ENCODE measurements around the gene STN1.

STN1 gene

DNA sequence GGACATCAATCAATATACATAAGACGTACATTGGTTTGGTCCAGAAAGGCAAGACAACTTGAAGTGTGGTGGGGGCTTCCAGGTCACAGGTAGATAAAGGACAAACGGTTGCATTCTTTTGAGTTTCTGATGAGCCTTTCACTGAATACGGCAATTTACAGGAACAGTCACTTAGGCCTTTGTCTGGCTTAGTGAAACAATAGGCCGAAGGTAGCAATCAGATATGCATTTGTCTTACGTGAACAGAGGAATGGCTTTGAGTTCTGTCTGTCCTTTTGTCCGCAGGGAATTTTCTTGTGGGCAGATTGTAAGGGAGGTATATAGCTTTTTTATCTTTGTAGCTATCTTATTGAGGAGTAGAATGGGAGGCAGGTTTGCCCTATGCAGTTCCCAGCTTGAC is 10.8 kb upstream of the STN1 start:
- DNase-seq = no peak

DNA sequence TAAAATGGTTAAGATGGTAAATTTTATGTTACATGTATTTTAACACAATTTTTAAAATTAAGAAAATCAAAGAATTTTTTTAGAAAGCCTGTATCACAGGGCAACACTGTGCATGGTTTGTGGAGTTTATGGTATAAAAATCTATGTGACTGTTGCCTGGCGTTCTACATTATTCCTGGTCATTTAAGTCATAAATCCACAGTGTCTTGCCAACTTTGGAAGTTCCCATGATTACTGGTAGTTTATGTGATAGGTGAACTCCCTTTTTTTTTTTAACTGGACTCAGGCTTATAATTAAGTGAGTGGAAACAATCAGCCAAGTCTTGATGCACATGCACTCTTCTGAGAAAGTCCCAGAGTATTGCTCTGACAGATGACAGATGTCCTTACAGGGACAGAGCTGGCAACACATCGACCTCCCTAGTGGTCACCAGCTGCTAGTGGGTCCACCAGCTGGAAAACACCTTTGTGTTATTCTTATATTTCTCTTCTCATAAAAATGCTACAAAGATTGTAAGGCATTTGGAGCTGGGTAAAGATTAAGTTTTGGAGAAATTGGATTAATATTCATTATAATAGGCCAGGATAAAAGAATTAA is 8.8 kb upstream of the STN1 start:
- DNase-seq = no peak

DNA sequence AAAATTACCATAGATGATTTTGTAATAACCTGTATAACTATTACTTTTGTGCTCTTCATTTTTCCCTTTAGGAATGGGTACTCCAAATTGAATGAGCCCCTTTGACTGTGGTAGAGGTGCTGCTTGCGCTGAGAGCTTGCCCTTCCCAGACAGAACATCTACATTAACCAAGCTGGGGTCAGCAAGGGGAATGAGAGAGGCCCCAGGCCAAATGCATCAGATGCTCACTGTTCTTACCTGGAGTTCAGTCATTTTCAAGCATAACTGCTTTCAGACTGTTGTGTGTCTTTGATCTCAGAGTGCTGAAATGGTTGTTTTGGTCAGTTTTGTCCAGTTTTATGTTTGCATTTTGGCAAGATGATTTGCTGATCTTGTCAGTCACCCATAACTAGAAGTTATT is 7.6 kb upstream of the STN1 start:
- DNase-seq = no peak

DNA sequence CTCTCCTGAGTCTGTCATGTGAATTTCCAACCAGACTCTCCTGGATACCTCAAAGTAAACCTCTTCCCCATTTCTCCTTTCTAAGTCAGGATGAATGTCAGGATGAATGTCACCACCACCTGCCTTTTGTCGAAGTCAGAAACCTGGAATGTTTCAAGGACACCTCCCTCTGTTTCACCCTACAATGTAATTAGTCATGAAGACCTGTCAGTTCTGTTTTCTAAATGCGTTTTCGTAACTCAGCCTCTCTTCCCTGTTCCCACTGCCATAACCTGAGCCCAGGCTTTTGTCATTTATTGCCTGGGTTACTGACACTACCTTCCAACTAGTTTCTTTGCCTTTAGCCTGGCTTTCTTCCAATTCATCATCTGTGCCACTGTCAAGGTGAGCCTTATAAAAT is 5.5 kb upstream of the STN1 start:
- no peak for DNase-seq

DNA sequence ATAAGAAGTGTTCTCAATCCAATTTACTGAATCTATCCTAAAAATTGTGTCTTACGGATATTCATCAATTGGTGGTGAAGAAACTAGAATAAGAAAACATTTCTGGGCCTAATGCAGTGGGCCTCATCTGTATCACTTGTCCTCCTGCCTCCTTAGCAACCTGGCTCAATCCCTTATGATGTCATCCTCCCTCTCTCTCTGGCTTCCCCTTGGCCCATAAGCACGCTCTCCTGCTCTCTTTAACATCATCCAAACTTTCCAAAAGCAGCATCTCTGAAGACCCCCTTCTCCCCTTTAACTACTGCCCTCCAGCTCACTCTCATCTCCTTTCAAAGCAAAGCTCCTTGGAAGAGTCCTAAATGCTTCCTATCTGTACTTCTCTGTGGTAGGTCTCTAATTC is 4.7 kb upstream of the STN1 start:
- no peak for DNase-seq

DNA sequence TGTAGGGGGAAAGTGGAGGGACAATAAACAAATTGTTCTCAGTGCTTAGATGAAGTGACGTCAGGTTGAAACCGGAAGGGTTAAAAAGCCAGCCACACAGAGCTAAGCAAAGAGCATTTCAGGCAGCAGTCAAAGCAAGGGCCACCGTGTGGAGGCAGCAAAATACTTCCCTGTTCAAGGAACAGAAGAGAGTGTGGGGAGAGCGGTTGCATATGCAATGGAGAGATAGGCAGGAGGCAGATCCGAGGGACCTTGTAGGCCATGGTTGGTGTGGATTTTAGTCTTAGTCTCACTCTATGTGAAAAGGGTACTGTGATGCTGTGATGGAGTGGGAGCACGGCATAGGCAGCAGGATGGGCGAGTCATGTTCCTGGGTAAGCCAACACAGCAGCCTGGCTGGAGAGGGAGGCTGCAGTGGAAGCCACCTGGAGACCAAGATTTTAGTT is 3.8 kb upstream of the STN1 start:
- DNase-seq = no peak

DNA sequence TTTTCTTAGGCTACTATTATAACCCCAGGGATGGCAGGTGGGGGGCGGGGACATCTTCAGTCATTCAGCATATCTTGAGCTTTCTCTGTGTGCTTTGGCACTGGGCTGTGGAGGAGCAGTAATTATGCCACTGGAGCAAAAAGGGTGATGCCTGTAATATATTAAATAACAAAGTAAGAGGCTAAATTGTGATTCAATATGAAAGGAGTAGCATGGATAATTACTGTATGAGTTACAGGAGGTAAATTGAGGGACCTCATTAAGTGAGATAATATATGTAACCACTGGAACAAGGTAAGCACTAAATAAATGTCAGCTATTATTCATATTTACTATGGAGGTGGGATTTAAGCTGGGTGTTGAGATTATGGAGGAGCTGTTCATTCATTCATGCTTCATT is 3.3 kb upstream of the STN1 start:
- no peak for DNase-seq

DNA sequence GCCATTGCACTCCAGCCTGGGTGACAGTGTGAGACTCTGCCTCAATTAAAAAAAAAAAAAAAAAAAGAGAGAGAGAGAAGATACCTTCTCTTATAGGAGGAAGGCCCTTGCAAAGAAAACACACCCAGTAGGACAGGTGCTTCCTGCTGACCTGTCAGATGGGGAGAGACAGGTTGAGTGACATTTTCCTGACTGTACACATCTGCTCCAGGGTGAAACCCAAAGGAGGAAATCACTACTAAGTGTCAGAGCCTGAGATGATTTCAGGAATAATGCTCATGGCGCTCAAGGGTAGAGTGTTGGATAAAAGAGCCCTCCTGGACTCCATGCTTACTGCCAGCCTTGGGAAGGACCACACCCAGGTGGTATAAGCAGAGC is 1.7 kb upstream of the STN1 start:
- DNase-seq = no peak

DNA sequence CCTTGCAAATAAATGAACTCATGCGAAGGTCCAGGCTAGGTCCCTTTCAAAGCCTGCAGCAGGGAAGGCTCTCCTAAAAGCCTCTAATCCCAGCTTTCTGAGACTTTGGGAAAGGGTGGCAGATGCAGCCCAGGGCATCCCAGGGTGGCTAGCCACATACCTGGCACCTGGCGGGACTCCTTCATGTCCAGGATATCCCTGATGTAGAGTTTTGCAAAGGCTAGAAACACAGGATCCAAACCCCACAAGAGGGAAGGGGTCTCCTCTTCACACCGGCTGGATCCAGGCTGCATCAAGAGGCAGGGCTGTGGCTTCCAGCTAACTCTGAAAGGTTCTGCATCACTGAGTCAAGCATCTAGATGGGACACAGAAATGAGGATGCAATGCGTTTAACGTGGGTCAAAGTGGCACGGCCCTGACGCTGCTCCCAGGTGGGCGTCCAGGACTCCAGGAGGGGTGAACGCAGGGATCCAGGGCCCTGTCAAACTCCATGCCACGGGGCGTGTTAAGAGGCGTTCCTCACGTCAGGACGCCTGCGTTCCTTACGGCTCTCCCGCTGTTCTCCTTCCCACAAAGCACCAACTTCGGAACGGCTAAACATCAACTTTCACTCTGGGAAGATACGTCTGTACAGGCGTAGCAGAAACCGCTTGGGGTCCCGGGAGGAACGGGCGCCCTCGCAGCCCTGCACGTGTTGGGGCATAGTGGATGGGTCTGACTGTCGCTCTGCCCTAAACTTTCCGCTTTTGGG is 507 bp downstream of the STN1 start:
- no peak for DNase-seq

DNA sequence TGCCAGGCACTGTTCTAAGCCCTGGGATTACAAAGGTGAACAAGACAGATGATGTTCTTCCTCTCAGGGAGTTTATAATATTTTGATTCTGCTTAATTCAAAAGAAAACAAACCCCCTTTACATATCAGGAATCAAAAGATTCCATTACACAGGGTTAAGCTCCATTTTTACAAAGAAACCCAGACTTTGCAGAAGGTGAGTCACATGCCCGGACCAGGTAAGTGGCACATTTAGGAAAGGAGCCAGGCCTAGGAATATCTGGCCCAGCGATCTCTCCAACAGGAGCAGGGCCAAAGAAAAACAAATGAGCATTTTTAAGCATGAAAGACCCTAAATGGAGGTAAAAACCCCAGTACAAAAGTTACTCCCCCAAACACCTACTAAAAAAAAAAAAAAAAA is 1.1 kb downstream of the STN1 start:
- no peak for DNase-seq

DNA sequence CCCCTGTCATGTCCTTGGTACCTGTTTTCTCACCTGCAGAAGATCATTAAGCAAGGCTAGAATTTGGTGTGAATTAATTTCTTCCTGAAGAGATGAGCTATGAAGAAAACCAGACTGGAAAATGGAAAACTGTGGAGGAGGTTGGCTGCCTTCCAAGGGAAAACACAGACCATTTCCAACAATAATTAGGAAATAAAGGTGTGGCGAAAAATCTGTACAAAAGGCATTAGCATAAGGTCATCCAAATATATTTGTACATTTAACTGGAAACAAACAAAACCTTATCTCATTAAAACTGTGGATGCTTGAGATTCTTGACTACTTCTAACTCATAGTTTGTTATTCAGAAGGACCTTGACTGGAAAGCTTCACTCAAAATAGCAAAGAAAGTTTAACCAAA is 1.7 kb downstream of the STN1 start:
- DNase-seq = no peak

DNA sequence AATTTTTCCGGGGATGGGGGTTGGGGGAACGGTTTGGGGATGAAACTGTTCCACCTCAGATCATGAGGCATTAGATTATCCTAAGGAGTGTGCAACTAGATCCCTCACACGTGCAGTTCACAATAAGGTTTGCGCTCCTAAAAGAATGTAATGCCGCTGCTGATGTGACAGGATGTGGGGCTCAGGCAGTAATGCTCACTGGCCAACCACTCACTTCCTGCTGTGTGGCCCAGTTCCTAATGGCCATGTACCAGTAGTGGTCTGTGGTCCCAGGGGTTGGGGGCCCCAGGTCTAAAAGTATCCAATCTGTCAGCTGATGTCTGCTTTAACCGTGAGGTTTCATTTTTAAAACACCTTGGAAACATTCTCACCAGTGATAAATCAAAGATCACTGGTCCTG is 2.2 kb downstream of the STN1 start:
- no peak for DNase-seq

DNA sequence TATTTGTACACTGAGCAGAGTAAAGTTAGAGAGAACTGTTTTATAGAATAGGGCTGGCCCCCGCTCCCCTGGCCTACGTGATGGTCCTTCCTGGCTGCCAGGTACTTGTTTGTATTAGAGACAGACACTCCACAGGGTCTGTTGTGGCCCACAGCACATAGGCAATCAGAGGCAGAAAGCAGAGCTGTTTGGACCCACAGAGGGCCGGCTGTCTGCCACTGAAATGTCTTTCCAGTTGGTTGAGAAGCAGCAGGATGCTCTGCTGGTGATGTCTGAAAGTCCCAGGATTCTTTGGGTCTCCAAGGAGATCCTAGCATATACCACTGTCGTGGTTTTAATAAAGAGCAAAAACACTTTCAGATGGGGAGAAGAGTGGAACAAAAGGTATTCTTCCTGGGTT is 5.2 kb downstream of the STN1 start:
- no peak for DNase-seq

DNA sequence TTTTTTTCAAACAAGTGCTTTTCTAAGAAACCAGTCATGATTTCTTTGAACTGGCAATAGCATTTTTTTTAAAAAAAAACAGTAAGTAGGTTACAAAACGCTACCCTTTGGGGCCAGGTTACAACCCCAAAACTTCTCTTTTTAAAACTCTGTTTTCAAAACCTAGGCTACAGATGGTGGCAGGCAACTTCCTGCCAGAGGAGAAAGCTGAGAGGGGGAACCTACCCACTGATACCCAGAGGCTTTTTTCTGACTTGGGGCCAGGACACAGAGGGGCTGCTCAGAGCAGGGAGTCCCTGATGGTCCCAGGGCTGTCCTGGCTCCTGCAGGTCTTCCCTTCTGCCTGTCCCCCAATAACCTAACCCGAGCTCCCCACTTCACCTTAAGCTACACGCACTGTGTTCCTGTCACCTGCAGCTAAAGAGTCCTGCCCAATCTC is 6.9 kb downstream of the STN1 start:
- DNase-seq = no peak

DNA sequence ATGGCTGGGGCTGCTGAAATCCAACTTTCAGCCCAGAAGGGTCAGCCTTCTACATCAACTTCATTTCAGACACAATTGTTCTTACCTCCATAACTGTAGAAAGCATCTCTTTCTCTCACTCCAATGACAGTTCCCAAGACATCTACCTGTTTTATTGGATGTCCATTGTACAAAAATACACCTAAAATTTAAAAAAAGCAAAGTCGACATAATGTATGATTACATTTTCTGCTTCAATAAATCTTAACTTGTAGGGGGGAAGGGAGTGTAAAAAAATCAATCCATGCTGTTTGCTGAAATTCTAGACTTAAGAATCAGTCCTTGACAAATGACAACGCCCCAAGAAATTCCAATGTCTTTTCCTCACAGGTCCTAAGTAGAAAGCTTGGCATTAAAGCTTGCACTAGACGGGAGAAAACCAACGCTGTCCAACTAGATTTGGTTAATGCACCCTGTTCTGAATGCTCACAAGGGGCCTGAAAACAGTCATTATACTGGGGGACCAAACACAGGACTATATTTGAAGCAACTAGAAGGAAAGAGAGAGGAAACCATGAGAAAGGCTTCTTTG is 7.5 kb downstream of the STN1 start:
- no peak for DNase-seq

DNA sequence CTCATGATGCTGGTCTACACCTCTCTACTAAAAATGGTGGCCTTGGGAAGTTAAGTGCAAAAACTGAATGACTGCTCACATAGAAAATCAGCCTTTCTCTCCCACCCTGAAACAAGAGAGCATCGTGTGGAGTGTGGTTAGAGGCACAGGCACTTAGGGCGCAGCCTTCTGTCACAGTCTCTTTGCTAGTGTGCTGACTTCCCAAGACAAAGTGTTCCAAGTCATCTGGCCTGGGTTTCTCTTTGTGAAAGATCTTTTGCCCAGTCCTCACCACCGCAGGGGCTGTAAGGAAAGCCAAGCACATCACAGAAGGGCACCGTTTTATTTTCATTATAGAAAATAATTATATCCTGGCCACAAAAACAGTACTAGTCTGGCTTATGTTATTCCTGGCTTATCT is 12.5 kb downstream of the STN1 start:
- no peak for DNase-seq

DNA sequence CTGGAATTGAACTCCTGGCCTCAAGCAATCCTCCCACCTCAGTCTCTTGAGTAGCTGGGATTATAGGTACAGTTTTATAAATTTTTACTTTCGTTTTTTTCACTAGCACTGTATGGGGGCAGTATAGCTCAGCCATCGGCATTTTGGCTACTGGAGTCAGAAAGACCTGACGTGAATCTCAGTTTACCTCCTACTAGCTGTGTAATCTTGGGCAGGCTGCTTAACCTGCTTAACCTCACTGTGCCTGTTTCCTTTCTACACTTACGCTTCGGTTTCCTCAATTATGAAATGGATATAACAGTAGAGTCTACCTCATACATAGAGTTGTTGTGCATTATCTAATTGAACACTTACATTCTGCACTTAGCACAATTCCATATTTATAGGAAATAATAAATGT is 16.7 kb downstream of the STN1 start:
- DNase-seq = no peak

DNA sequence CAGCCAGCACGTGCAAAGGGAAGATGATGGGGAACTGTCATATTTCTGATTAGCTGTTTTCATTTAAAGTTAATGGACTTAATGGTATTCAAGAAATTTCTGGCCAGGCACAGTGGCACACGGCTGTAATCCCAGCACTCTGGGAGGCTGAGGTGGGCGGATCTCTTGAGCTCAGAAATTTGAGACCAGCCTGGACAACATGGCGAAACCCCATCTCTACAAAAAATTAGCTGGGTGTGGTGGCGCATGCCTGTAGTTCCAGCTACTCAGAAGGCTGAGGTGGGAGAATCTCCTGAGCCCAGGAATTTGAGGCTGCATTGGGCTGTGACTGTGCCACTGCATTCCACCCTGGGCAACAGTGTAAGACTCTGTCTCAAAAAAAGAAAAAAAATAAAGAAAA is 18.7 kb downstream of the STN1 start:
- no peak for DNase-seq

DNA sequence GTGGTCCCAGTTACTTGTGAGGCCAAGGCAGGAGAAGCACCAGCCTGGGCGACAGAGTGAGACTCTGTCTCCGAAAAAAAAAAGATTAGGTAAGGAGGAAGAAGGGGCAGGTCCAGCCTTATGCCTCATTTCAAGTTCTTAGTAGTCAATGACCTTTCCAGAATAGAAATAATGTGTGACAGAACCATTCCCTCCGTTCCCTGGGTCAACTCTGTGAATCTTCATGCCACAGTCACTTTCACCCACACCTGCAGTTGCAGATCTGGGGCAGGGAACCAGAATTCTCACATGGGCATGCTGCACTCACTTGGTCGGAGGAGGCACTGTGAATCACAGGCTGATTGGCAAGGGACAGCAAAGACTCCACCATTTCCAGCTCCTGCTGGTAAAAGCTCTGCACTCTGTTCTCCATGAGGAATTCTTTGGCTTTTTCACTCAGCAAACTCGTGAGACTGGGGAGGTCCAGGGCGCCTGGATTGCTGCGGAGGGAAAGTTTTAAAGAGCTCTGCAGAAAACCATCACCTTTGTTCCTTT is 20.7 kb downstream of the STN1 start:
- DNase-seq = no peak

DNA sequence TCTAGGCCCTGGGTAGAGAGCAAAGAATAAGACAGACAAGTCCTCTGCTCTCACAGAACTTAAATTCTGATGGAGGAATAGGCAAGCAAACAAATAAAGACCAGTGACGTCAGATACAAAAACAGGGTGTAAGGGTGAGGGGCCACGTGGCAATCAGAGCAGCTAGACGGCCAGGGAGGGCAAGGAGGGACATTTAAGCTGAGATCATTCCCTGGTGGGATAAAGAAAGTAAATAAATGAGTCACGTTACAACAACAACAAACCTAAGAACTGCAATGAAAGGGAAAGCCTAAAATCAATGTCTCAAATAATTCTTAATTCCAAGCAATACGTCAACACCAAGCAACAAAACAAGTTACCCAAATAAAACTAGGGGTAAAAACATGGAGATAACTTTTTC is 21.8 kb downstream of the STN1 start:
- DNase-seq = no peak

DNA sequence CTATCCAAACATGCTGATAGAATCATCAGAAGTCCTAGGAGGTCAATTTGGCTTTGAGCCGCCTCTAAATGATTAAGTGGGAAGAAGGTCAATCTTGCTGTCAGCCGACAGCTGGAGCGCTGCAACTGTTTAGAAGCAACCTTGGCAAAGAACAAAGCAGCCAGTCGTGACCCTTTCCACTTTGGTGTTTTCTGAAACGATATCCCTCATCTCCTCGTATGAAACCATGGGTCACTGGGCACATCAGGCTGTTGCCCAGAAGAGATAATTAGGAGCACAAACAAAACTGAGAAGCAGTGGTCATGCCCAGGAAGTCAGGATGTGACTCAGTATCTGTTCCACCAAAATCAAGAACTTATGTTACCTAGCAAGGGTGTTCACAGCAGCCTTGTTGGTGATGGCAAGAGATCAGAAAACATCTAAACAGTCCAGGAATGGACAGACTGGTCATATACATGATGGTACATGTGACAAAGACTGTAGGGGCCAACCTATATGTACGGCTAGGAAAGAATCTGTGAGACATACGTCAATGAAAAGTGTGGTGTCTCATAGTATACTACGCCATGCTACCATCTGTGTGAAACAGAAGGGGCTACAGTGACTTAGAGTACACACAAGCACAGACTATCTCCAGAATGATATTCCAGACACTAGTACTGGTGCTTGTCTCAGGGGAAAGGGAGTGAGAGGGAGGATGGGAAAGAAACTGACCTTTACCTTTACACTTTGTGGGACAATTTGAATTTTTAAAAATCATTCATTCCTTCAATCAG is 22.4 kb downstream of the STN1 start:
- DNase-seq = no peak

DNA sequence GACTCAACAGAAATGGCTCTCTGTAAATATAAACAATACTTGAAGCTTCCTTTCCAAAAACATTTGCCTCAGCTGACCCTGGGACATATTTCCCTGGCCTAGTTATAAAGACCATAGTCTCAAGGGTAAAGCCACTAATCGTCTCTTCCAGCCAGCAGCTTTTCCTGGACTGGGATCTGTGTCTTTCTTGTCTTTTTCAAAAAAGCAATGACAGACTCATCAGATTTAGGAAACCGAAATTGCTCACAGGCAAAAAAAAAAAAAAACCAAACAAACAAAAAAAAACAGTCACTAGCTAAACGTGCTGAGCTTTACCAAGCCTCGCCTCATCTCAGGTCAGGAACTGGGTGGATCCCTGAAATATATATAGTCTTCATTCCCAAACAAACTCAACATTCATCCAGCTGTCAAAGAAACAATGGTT is 23.5 kb downstream of the STN1 start:
- no peak for DNase-seq

DNA sequence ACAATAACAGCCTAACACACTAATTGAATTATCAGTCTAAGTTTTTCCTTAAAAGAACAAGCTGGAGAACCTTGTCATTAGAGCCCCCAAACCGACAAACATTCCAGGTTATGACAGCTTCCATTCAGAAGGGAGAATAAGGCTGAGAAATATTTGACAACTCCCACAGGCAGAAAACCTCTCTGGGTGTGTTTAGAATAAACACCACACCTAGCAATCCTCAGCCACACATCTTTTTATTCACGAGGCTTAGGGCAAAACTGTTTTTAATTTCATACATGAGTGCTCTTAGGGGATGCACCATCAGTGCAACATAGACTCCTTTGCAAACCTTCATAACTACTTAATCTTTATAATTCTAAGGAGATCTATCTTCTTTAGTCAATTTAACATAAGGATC is 24.2 kb downstream of the STN1 start:
- DNase-seq = no peak

DNA sequence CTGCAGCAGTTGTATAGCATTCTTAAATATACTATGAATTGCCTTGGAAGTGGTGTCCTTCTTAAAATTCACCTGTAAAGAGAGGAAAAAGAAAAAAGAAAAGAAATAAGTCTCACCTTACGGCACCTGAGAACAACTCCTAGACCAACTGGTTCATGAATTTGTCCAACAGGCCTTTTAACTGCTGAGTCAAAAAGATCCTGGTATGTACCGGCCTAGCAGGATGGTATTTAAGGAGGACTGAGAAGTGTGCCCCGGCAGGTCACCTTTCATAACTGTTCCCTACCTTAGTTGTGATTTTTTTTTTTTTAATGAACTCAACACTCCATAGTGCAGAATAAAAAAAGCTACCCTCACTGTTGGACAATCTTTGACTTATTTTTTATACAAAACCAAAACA is 25.8 kb downstream of the STN1 start:
- DNase-seq = no peak

Data from NCI-H1105 (cell line).